Hepatocyte (in vitro differentiated cells): ENCODE data around the gene PXN. TPM values are rescaled to one million over a fixed set of nuclear protein-coding genes. Genes with fewer than 3 reads are reported as not detected.
A peak's percentile ranks its signal among the peaks of the same experiment; 100 is the strongest.

Experiments used
- DNase-seq: peaks from one replicate; pipeline ENCODE4 v3.0.0-alpha.2; 2016; ENCODE audit warnings: low spot score
- H2AFZ ChIP-seq: fragments of 200-600 bp; sonication (generic); 2 replicates; pipeline ENCODE4 v1.6.0; 2016; ENCODE audit warnings: antibody characterized with exemption, mild to moderate bottlenecking
- H3K27ac ChIP-seq: fragments of 200-600 bp; sonication (generic); 2 replicates; pipeline ENCODE4 v1.5.1; 2016; ENCODE audit warnings: mild to moderate bottlenecking
- H3K27me3 ChIP-seq: fragments of 200-600 bp; sonication (generic); 2 replicates; pipeline ENCODE4 v1.6.1; 2016
- H3K36me3 ChIP-seq: fragments of 200-600 bp; sonication (generic); replicated peaks from 2 replicates; pipeline ENCODE4 v1.5.1; 2016; ENCODE audit warnings: low read depth; ENCODE audit not compliant: insufficient read depth
- H3K4me1 ChIP-seq: fragments of 200-600 bp; sonication (generic); 2 replicates; pipeline ENCODE4 v1.5.1; 2016; ENCODE audit warnings: mild to moderate bottlenecking, moderate library complexity; ENCODE audit not compliant: insufficient read depth
- H3K4me2 ChIP-seq: fragments of 200-600 bp; sonication (generic); 2 replicates; pipeline ENCODE4 v1.6.0; 2016
- H3K4me3 ChIP-seq: fragments of 200-600 bp; sonication (generic); 2 replicates; pipeline ENCODE4 v1.5.1; 2016; ENCODE audit warnings: mild to moderate bottlenecking
- H3K79me2 ChIP-seq: fragments of 200-600 bp; sonication (generic); 2 replicates; pipeline ENCODE4 v1.6.0; 2017; ENCODE audit warnings: mild to moderate bottlenecking
- H3K9me2 ChIP-seq: fragments of 200-600 bp; sonication (generic); replicated peaks from 2 replicates; pipeline ENCODE4 v1.6.0; 2017; ENCODE audit warnings: mild to moderate bottlenecking; ENCODE audit not compliant: insufficient read depth
- H3K9me3 ChIP-seq: fragments of 200-600 bp; sonication (generic); 2 replicates; pipeline ENCODE4 v1.5.1; 2016; ENCODE audit warnings: low read depth, mild to moderate bottlenecking
- H4K20me1 ChIP-seq: fragments of 200-600 bp; sonication (generic); 2 replicates; pipeline ENCODE4 v1.6.0; 2016; ENCODE audit warnings: mild to moderate bottlenecking; ENCODE audit not compliant: insufficient read depth, poor library complexity, severe bottlenecking
- EZH2 ChIP-seq: fragments of 200-600 bp; sonication (generic); IDR thresholded peaks from 2 replicates; pipeline ENCODE4 v1.6.1; 2016; ENCODE audit warnings: antibody characterized with exemption, mild to moderate bottlenecking, borderline replicate concordance
- EZH2phosphoT487 ChIP-seq: fragments of 200-600 bp; sonication (generic); IDR thresholded peaks from one replicate; pipeline ENCODE4 v1.6.1; 2018; ENCODE audit warnings: antibody characterized with exemption, mild to moderate bottlenecking, low read depth, moderate library complexity; ENCODE audit not compliant: unreplicated experiment, severe bottlenecking
- WGBS: methylation state at CpG from one replicate; pipeline ENCODE4 v1.1.6; 2016; ENCODE audit warnings: low lambda C conversion rate; ENCODE audit errors: missing lambda C conversion rate; 5-methylcytosine and 5-hydroxymethylcytosine counted together
- polyA plus RNA-seq: library from polyadenylated mRNA; unstranded; fragments of >200 nt; fragmentation: Nextera tagmentation; extraction: Ambion mirVana; gene quantifications from 2 replicates; pipeline ENCODE4 v1.2.1, GENCODE V29; 2016
- total RNA-seq: library from RNA; depleted of rRNA; stranded (reverse); fragments of >200 nt; gene quantifications from 2 replicates; pipeline ENCODE4 v1.2.3, GENCODE V29; 2014
- TF ChIP-seq, protein P1 (sequence below): fragments of 200-600 bp; sonication (generic); IDR thresholded peaks from 2 replicates; pipeline ENCODE4 v1.5.1; 2016; ENCODE audit warnings: antibody characterized with exemption, mild to moderate bottlenecking; ENCODE audit not compliant: poor library complexity

The PXN gene
- total and polyA plus RNA-seq, 2 experiments from 2014 or later = 26.7 to 61.7 TPM

DNA sequence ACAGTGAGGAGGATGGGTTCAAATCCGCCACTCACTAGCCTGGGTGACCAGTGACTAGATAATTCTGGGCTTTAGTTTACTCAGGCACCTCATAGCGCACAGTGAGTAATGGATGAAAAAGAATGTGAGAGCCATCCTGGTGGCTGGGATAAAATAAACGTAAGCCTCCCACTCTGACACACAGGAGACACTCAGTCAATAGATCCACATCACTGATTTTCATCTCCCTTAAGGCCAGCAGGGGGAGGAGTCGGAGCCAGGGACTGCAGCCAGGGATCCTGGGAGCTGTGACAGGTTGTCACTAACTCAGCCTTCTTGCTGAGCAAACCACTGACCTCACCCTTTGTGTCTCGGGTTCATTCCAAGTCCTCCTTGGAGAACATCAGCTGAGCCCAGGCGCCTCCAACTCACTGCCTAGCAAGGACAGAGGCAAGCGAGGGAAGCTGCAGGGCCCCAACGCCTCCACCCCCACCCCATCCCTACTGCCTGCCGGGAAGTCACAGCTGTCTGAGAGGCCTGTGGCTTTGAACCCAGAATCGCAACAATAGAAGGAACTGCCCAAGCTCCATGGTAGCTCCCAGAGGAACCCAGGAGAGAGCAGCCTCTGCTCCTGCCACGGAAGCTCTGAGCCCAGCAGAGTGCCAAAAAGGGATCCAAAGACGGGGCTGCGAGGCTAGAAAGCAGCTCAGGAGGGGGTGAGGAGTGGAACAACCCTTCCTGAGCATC, 30.7 kb downstream of the PXN start:
- H3K27me3 ChIP-seq = no peaks in the 10 kb centered on the region
- H3K9me2 ChIP-seq = no peaks in the 10 kb centered on the region
- H3K4me3 ChIP-seq = no peak overlapping the region
- no peak overlapping the region for H2AFZ ChIP-seq
- H3K4me2 ChIP-seq = peak overlapping the region; percentile 62
- 41% methylated on average over 13 of the region's 13 CpGs for WGBS
- TF ChIP-seq, protein P1, sequence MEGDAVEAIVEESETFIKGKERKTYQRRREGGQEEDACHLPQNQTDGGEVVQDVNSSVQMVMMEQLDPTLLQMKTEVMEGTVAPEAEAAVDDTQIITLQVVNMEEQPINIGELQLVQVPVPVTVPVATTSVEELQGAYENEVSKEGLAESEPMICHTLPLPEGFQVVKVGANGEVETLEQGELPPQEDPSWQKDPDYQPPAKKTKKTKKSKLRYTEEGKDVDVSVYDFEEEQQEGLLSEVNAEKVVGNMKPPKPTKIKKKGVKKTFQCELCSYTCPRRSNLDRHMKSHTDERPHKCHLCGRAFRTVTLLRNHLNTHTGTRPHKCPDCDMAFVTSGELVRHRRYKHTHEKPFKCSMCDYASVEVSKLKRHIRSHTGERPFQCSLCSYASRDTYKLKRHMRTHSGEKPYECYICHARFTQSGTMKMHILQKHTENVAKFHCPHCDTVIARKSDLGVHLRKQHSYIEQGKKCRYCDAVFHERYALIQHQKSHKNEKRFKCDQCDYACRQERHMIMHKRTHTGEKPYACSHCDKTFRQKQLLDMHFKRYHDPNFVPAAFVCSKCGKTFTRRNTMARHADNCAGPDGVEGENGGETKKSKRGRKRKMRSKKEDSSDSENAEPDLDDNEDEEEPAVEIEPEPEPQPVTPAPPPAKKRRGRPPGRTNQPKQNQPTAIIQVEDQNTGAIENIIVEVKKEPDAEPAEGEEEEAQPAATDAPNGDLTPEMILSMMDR = peak; percentile 37
- TF ChIP-seq EZH2phosphoT487 = no peak
- peaks cover 10% of the 10 kb centered on the region for H4K20me1 ChIP-seq
- no peaks in the 10 kb centered on the region for H3K9me3 ChIP-seq
- no peaks in the 10 kb centered on the region for H3K36me3 ChIP-seq
- peak overlapping the region; percentile 99 for H3K27ac ChIP-seq
- H3K4me1 ChIP-seq = peaks cover 66% of the 10 kb centered on the region
- peak; percentile 91 for DNase-seq
- peaks cover 75% of the 10 kb centered on the region for H3K79me2 ChIP-seq

GRCh38 chr12:120231316-120232011, 34.1 kb downstream of the PXN start:
- peaks cover 93% of the 10 kb centered on the region for H3K4me1 ChIP-seq

DNA sequence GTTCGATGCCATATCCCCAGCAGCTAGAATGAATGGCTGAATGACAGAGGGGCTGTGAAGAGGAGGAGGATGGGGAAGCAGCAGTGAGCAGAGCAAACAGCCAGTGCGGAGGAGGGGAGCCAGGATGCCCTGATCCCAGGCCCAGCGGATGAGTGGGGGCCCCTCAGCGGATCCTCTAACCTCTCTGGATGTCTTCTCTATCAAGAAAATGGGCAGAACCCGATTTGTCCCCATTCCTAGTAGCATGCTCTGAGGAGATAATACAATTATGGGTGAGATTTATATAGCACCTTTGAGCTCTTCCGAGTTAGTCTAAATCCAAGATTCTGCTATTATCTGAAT, 34.6 kb downstream of the PXN start:
- TF ChIP-seq EZH2phosphoT487 = no peak
- TF ChIP-seq, protein P1 = no peak
- no peak for TF ChIP-seq EZH2
- Histone ChIP-seq H4K20me1 (no peaks in the 10 kb centered on the region), H3K36me3 (no peaks in the 10 kb centered on the region), H3K27ac (peak overlapping the region; percentile 99), H3K4me2 (peak overlapping the region; percentile 80), H3K79me2 (peaks cover 54% of the 10 kb centered on the region), H3K9me2 (no peaks in the 10 kb centered on the region), H3K27me3 (no peaks in the 10 kb centered on the region), H3K4me1 (peaks cover 95% of the 10 kb centered on the region), H3K4me3 (no peak overlapping the region), H2AFZ (no peak overlapping the region), H3K9me3 (no peaks in the 10 kb centered on the region)
- 35% methylated on average over 6 of the region's 6 CpGs for WGBS
- no peak for DNase-seq

More at GRCh38 chr12:120231316-120232011, 34.1 kb downstream of the PXN start:
- H3K9me3 ChIP-seq = no peaks in the 10 kb centered on the region
- no peaks in the 10 kb centered on the region for H3K36me3 ChIP-seq
- peak overlapping the region; percentile 80 for H3K4me2 ChIP-seq
- no peak overlapping the region for H2AFZ ChIP-seq
- H3K27ac ChIP-seq = peak overlapping the region; percentile 99
- 43% methylated on average over 3 of the region's 3 CpGs for WGBS
- TF ChIP-seq EZH2phosphoT487 (no peak), EZH2 (no peak)
- TF ChIP-seq, protein P1 = no peak
- H3K9me2 ChIP-seq = no peaks in the 10 kb centered on the region
- no peak overlapping the region for H3K4me3 ChIP-seq
- peaks cover 54% of the 10 kb centered on the region for H3K79me2 ChIP-seq
- no peaks in the 10 kb centered on the region for H4K20me1 ChIP-seq
- H3K27me3 ChIP-seq = no peaks in the 10 kb centered on the region
- DNase-seq = peak; percentile 78
